GM21381 (cell line): ENCODE data around the gene IL17RE.
"Not testable (repeated sequence)": the region's sequence is repeated elsewhere in the genome, so short reads cannot be mapped to it uniquely, and the experiment has no call there.

Source experiments
- ATAC-seq: cut with Tn5 transposase; IDR thresholded peaks from one replicate; pipeline ENCODE4 v1.9.1; 2021; ENCODE audit warnings: mild to moderate bottlenecking, moderate library complexity; ENCODE audit not compliant: unreplicated experiment

IL17RE gene, protein sequence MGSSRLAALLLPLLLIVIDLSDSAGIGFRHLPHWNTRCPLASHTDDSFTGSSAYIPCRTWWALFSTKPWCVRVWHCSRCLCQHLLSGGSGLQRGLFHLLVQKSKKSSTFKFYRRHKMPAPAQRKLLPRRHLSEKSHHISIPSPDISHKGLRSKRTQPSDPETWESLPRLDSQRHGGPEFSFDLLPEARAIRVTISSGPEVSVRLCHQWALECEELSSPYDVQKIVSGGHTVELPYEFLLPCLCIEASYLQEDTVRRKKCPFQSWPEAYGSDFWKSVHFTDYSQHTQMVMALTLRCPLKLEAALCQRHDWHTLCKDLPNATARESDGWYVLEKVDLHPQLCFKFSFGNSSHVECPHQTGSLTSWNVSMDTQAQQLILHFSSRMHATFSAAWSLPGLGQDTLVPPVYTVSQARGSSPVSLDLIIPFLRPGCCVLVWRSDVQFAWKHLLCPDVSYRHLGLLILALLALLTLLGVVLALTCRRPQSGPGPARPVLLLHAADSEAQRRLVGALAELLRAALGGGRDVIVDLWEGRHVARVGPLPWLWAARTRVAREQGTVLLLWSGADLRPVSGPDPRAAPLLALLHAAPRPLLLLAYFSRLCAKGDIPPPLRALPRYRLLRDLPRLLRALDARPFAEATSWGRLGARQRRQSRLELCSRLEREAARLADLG

DNA sequence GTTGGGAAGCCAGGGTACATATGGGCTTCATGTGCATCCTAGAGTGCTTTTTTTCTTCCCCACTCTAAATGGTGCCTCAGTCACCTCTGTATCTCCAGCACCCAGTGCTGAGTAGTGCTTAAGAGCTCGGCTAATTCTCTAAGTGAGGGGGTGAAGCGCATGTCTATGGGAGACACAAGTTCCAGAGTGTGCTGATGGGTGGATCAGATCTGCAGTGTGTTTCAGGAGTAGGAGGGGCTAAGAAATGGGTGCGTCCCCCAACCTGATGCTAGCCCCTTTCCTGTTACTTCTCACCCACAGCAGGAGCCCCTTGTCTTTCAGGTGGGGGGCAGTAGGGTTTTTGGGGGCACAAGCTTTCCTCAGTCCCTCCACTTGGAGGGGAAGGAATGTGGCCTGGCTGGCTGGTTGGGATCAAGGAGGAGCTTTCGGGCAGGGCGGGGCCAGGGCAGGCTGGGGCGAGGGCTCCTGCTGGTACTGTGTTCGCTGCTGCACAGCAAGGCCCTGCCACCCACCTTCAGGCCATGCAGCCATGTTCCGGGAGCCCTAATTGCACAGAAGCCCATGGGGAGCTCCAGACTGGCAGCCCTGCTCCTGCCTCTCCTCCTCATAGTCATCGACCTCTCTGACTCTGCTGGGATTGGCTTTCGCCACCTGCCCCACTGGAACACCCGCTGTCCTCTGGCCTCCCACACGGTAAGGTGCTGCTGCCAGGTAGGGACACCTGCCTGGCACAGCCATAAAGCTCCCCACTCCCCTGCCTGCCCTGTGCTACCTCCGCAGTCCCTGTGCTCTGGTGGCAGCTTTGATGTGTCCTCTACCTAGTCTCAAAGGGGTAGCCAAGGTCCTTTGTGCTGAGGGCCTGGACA lies at the start of gene IL17RE:
IL17RE (plus strand) TSS at position 477 of the 866 bp plus-strand sequence; CDS start at position 562, 85 bp downstream.
- ATAC-seq, result no peak

DNA sequence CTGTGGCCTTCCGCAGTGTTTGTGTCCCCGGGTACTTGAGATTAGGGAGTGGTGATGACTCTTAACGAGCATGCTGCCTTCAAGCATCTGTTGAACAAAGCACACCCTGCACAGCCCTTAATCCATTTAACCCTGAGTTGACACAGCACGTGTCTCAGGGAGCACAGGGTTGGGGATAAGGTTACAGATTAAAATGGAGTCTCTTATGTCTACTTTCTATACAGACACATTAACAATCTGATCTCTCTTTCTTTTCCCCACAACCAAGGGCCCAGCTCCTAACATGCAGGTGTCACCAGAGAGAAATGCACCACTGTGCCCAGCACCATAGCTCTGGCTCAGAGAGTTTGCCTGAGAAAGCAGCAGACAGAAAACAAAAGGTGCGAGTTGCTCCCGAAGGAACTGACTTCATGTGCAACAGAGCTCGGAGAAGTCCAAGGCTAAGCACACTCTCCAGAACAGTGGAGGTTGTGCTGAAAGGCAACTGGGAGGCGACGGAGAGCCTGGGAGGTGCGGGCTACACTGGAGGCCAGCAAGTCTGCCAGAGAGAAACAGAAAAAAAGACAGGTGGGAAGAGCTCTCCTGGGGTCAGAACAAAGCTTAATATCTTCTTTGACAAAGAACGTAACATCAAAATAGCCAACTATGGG lies 48.2 kb upstream of the IL17RE start:
- not testable (repeated sequence) for ATAC-seq

DNA sequence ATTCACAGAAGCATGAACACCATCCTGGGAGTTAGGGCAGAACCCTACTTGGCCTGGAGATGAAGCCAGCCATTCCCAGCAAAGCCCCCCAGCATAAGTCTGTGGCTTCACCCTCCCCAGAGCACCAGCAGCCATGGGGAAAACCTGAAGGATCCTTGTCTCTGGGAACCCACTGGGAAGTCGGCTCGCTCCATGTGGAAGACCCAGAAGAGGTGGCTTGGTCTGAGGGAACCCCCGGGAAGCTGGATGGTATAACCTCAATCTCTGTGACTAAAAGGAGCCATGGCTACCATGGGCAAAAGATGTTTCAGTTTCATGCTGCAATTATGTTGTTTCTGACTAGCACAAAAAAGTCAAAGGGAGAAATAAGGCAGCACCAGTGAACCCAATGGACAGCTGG lies 47.1 kb upstream of the IL17RE start:
- no peak for ATAC-seq

DNA sequence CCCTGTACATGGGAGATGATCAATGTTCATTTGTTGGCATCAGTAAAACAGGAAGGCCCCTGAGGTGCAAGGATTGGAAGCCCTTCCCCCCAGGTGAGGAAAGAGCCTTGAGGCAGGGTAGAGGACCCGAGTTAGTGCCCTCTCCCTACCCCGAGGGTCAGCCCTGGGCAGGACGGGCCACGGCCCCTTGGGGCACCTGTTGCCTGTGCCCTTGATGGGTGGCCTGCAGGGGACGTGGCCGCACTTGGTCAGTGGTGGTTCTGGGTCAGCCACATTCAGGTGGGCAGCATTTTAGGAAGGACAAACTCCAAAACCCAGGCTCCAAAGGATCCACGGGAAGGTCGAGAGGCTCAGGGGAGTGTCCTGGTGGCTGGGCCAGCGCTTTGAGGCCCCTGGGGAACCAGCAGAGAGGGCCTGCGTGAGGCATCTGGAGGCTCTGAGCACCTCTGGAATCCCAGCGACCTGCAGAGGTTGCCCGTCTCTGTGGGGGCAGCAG lies 43.1 kb upstream of the IL17RE start:
- no peak for ATAC-seq

DNA sequence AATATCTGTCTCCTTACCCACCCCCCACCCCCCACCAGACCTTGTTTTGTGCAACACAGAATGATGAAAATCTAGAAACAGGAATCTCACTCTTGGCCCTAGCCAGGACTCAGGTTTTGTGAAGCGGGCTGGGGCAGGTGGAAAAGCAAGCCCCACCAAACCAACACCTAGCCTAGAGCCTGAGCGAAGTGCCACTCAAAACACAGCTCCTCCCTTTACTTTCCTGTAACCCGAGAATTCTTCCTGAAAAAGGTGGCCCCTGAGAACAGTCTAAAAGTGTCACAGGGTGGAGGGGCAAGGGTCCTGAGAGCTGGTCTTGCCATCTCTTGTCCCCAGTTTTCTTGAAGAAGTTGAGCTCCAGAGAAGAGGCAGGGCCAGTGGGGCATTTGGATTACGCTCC lies 41.4 kb upstream of the IL17RE start:
- no peak for ATAC-seq

DNA sequence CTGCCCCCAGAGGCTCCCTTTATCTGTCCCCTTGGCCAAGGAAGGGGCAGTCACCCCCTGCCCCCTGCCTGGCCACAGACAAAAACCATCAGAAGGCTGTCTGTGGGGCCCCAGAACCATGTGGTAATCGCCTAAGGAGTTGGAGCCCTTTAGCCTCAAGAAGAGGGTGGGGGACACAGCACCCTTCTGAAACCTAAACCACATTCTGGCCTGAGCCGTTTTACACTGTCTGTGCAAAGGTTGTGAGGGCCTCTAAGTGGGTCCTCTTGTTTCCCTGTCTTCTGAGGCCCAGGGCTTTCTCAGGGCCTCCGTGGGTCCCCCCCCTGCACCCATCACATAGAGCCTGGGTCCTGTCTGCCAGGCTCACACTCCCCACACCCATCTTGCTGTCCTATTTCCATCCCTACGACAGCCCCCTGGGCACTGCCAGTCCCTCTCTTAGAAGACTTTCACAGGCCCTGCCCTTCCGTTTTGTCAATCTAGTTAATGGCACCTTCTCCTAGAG lies 41.0 kb upstream of the IL17RE start:
- no peak for ATAC-seq

DNA sequence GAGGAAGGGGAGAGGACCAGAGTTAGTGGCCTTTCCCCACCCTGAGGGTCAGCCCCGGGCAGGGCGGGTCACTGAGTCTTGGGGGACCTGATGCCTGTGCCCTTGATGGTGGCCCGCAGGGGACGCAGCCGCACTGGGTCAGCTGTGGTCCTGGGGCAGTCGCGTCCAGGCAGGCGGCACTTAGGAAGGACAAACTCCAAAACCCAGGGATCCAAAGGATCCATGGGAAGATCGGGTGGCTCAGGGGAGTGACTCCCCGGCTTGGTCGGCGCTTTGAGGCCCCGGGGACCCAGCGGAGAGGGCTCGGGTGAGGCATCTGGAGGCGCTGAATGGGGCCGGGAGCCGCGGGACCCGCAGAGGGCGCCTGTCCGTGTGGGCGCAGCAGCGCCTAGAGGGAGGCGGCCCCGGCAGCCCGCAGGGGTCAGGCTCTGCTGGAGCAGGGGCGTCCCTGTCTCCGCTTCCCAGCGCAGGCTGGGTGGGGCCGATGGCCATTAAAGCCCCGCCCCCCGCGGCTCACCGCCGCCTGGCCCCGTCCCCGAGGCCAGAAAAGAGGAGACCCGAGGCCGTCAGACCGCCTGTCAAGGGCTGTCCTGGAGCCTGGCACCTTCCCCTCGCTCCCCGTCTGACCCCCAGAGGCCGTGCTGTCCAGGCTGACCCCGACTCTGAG lies 40.1 kb upstream of the IL17RE start:
- ATAC-seq, result no peak

DNA sequence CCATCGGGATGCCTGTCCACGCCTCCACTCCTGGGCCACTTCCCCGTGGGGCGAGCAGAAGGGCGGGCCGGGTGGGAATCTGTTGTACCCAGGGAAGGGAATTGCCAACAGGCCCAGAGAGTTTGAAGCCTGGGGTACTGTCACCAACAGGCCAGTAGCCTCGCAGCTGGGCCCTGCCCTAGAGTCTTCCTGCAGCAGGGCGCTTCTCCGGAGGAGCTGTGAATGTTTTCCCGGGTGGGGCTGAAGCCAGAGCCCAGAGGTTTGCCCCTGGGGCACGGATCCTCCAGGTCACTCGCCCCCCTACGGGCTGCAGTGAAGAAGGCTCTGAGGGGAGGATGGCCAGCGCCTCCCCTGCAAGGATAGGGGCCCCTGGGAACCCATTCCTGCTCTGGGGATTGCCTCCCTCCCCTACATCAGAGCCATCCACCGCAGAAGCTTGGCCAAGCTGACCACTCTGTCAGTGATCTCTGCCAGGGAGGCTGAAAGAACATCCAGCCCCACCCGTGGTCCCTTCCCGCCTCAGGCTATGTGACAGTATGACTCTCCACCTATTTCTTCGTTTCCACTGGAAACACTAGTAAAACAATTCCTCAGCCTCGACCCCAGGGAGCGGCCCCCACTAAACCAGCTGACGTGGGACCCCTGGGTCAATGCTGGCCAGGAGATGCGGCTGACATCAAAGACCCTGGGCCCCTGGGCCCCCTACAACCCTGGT lies 39.4 kb upstream of the IL17RE start:
- no peak for ATAC-seq

DNA sequence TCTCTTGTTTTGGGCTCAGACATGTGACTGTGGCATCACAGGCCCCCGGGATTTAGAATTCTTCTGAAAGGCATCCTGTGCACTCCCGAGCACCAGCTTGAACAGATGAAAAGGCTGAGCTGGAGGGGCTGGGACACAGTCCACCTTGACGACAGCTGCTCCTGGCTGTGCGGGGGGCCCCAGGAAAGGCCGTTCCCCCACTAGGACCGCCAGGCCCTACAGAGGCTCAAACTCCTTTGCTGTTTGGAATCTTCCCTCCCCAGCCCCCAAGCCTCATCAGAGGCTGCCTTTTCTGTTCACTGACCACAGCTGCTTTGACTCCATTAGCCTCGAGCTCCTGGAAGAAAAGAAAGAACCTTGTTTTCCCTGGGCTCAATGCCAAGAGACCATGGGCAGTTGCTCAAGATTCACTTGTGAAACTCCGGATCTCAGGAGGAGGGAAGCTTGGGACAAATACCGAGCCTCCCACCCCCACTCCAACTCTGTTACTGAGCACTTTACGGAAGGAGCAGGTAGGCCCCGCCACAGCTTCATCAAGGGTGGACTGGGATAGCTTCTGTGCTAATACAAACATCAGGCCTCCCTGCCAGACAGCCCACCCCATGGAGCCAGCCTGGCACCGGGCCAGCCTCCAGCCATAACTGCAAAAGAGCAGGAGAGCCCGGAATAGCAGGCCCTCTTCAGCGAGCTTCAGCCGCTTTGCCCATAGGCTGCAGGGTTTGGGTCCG lies 38.3 kb upstream of the IL17RE start:
- no peak for ATAC-seq

DNA sequence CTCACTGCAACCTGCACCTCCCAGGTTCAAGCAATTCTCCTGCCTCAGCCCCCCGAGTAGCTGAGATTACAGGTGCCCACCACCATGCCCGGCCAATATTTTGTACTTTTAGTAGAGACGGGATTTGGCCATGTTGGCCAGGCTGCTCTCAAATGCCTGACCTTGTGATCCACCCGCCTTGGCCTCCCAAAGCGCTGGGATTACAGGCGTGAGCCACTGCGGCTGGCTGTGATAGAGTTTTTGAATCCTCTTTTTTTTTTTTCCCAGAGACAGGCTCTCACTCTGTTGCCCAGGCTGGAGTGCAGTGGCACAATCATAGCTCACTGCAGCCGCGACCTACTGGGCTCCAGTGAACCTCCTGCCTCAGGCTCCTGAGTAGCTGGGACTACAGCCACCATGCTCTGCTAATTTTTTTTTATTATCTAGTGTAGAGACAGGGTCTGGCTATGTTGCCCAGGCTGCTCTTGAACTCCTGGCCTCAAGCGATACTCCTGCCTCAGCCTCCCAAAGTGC lies 37.5 kb upstream of the IL17RE start:
- not testable (repeated sequence) for ATAC-seq

DNA sequence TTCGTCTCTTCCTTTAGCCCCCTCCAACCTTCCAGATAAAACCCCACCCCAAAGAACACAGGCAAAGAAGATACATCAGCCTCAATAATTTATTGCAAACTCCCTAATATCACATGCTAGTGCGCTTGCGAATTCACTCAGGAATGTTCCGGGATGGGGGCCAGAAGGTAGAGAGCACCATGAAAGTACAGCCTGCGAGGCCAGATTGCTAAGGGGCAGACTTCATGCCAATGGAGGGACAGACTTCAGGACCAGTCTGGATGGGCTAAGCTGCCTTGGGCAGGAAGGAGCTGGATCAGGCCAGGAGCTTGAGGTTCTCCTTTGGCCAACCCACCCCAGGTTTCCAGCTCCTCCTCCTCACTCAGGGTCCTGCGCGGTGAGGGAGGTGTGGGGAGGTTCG lies 36.0 kb upstream of the IL17RE start:
- no peak for ATAC-seq

DNA sequence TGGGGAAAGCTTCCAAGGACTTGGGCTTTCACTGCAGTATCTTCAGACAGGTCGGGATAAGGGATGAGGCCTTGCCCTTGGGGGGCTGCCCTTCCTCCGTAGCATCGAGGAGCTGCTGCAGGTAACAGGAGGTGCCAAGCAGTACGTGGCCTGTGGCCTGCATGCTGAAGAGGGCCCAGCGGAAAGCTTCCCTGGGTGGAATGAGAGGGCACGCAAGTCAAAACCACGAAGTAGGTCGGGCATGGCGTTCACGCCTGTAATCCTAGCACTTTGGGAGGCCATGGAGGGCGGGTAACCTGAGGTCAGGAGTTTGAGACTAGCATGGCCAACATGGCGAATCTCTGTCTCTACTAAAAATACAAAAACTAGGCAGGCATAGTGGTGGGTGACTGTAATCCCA lies 35.5 kb upstream of the IL17RE start:
- ATAC-seq, result no peak

DNA sequence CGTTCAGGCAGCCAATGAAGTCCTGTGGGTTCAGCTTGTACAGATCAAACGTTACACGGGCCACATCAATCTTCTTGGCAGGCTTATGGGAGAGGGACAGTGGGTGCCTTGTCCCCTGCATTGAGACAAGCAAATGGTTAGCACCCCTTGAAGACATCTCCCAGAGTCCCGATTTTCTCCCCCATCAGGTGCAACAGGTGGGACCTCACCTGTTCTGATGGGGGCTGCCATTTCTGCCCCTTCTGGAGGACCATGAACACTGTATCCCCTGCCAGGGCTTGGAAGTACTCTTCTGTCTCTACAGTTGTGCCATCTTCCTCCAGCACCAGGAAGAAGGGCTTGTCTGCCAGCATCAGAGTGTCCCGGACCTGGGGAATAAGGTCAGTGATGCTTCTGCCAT lies 32.7 kb upstream of the IL17RE start:
- ATAC-seq, result no peak

DNA sequence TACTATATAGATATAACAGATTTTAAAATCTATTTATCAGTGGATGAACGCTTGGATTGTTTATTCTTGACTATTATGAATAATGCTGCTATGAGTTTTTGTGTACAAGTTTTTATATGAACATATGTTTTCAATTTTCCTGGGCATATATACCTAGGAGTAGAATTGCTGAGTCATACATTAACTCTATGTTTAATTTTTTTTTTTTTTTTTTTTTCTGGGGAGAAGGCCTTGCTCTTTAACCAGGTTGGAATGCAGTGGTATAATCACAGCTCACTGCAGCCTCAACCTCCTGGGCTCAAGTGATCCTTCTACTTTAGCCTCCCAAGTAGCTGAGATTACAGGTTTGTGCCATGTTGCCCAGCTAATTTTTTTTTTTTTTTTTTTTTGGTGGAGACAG lies 31.7 kb upstream of the IL17RE start:
- ATAC-seq, result no peak

DNA sequence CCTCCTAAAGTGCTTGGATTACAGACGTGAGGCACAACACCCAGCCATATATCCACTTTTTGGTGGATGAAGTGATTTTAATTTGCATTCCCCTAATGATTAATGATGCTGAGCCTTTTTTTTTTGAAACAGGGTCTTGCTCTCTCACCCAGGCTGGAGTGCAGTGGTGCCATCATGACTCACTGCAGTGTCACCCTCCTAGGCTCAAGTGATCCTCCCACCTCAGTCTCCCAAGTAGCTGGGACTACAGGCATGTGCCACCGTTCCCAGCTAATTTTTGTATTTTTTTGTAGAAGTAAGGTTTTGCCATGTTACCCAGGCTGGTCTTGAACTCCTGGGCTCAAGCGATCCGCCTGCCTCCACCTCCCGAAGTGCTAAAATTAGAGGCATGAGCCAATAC lies 30.6 kb upstream of the IL17RE start:
- not testable (repeated sequence) for ATAC-seq

DNA sequence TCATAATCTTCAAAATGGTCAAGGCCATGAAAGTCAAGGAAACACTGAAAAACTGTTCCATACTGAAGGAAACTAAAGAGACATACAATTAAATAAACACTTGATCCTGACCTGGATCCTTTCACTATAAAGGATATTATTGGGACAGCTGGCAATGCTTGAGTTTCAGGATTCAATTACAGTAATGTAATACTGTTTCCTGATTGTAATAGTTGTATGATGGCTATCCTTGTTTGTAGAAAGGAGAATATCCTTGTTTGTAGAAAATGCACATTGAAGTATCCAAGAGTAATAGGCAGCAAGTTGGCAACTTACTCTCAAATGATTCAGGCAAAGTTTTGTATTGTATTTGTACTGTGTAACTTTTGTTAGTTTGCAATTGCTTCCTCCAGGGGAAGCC lies 27.2 kb upstream of the IL17RE start:
- no peak for ATAC-seq

DNA sequence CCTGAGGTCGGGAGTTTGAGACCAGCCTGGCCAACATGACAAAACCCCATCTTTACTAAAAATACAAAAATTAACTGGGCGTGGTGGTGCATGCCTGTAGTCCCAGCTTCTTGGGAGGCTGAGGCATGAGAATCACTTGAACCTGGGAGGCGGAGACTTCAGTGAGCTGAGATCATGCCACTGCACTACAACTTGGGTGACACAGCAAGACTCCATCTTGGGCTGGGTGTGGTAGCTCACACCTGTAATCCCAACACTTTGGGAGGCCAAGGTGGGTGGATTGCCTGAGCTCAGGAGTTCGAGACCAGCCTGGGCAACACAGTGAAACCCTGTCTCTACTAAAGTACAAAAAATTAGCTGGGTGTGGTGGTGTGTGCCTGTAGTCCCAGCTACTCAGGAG lies 26.4 kb upstream of the IL17RE start:
- ATAC-seq, result not testable (repeated sequence)

DNA sequence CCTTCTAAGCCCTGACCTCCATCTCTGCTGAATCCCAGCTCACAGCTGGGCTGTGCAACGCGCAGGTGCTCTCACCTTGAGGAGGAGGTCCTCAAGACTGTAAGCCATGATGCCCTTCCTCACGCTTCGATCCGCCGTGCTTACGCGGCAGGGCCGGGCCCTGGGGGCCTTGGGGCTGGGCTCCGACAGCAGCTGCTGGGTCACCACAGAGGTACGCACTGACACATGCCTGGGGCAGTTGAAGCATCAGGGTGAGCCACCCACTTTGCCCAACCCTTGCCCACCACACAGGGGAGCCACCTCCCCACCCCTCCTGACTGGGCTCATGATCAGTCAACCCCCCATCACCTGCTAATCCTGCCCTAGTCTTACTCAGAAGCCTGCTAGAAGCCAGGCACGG lies 25.7 kb upstream of the IL17RE start:
- ATAC-seq, result no peak

DNA sequence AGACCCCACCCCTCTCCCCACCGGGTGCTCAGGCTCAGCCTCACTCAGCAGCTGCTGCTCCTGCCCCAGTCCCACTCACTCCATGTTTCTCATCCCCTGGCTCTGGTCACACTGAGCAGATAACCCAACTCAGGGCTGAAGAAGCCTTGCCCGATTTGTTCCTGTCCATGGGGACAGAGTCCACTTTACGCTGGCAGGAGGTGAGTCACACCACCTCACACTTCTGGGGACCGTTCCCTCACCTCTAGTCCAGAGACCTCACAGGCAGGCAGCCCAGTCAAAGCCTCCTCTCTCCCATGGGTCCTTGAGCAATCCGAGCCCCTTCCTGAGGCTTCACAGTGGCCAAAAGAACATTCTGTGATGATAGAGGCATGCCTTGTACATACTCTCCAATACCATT lies 23.9 kb upstream of the IL17RE start:
- no peak for ATAC-seq
